Trophoblast cell (in vitro differentiated cells and primary cell): ENCODE results near the gene FANCB.

Source experiments
- DNase-seq, 2 donors: peaks; one replicate each; pipeline ENCODE4 v3.0.0-alpha.2; 2016
- H2AFZ ChIP-seq: 2 replicates; pipeline ENCODE4 v1.6.1; 2013; ENCODE audit warnings: low read length, moderate library complexity, mild to moderate bottlenecking; ENCODE audit not compliant: insufficient read depth, poor library complexity
- H2AK5ac ChIP-seq: 2 replicates; pipeline ENCODE4 v1.6.1; 2013; ENCODE audit warnings: mild to moderate bottlenecking, low read length
- H2BK120ac ChIP-seq: 2 replicates; pipeline ENCODE4 v1.6.1; 2013; ENCODE audit warnings: low read length, mild to moderate bottlenecking, moderate library complexity; ENCODE audit not compliant: insufficient read depth, poor library complexity
- H2BK12ac ChIP-seq: 2 replicates; pipeline ENCODE4 v1.6.1; 2013; ENCODE audit warnings: mild to moderate bottlenecking, low read length, moderate library complexity
- H2BK5ac ChIP-seq: 2 replicates; pipeline ENCODE4 v1.6.1; 2013; ENCODE audit warnings: low read length, low read depth, moderate library complexity, mild to moderate bottlenecking; ENCODE audit not compliant: poor library complexity
- H3K14ac ChIP-seq: 2 replicates; pipeline ENCODE4 v1.6.1; 2013; ENCODE audit warnings: mild to moderate bottlenecking, low read length
- H3K18ac ChIP-seq: 2 replicates; pipeline ENCODE4 v1.6.1; 2013; ENCODE audit warnings: mild to moderate bottlenecking, low read length
- H3K23ac ChIP-seq: 2 replicates; pipeline ENCODE4 v1.6.1; 2013; ENCODE audit warnings: low read length
- H3K27ac ChIP-seq: 2 replicates; pipeline ENCODE4 v1.5.1; 2013; ENCODE audit warnings: low read depth, mild to moderate bottlenecking, inconsistent platforms, low read length, moderate library complexity
- H3K27me3 ChIP-seq: 2 replicates; pipeline ENCODE4 v1.6.1; 2013; ENCODE audit warnings: inconsistent platforms, mild to moderate bottlenecking, low read length, moderate library complexity; ENCODE audit not compliant: insufficient read depth
- H3K36me3 ChIP-seq, 2 experiments: 1 replicate in 1 of 2; 2 replicates in 1 of 2; pipeline ENCODE4 v1.6.1; 2013; ENCODE audit warnings: low read length in 2 of 2, mild to moderate bottlenecking in 2 of 2, moderate library complexity in 1 of 2; ENCODE audit not compliant: insufficient read depth in 2 of 2, control insufficient read depth in 1 of 2
- H3K4ac ChIP-seq: 2 replicates; pipeline ENCODE4 v1.6.1; 2013; ENCODE audit warnings: low read depth, mild to moderate bottlenecking, low read length, moderate library complexity
- H3K4me1 ChIP-seq, 2 experiments: 1 replicate in 1 of 2; 2 replicates in 1 of 2; pipeline ENCODE4 v1.6.1; 2013; ENCODE audit warnings: low read length in 2 of 2, mild to moderate bottlenecking in 2 of 2, moderate library complexity in 1 of 2; ENCODE audit not compliant: insufficient read depth in 2 of 2, control insufficient read depth in 1 of 2
- H3K4me2 ChIP-seq: 2 replicates; pipeline ENCODE4 v1.6.1; 2013; ENCODE audit warnings: inconsistent platforms, mild to moderate bottlenecking, low read length, moderate library complexity
- H3K4me3 ChIP-seq: 2 replicates; pipeline ENCODE4 v1.5.1; 2013; ENCODE audit warnings: mild to moderate bottlenecking, low read depth, low read length, inconsistent platforms
- H3K79me1 ChIP-seq: one replicate; pipeline ENCODE4 v1.6.1; 2013; ENCODE audit warnings: low read length
- H3K79me2 ChIP-seq: 2 replicates; pipeline ENCODE4 v1.6.1; 2013; ENCODE audit warnings: low read length, mild to moderate bottlenecking; ENCODE audit not compliant: control insufficient read depth, insufficient read depth, poor library complexity
- H3K9ac ChIP-seq: 2 replicates; pipeline ENCODE4 v1.6.1; 2013; ENCODE audit warnings: mild to moderate bottlenecking, low read length
- H3K9me3 ChIP-seq: 2 replicates; pipeline ENCODE4 v1.6.1; 2013; ENCODE audit warnings: low read depth, mild to moderate bottlenecking, control low read depth, inconsistent platforms, low read length; ENCODE audit not compliant: insufficient read depth
- H4K12ac ChIP-seq: 2 replicates; pipeline ENCODE4 v1.6.1; 2013; ENCODE audit warnings: low read depth, mild to moderate bottlenecking, low read length, moderate library complexity
- H4K8ac ChIP-seq: 2 replicates; pipeline ENCODE4 v1.6.1; 2013; ENCODE audit warnings: low read depth, mild to moderate bottlenecking, low read length, moderate library complexity
- H4K91ac ChIP-seq: one replicate; pipeline ENCODE4 v1.6.1; 2013; ENCODE audit warnings: low read depth, mild to moderate bottlenecking, low read length, moderate library complexity
- WGBS: extraction: QIAGEN DNeasy Blood & Tissue Kit; methylation state at CpG from one replicate; pipeline ENCODE4 v1.1.7; 2013; ENCODE audit warnings: missing lambda C conversion rate; ENCODE audit not compliant: insufficient read length, insufficient coverage; ENCODE audit errors: extremely low coverage; 5-methylcytosine and 5-hydroxymethylcytosine counted together

FANCB gene

GRCh38 chrX:14851526-14851925, 21.3 kb downstream of the FANCB start:
- no peak overlapping the region for H3K14ac ChIP-seq
- H2BK120ac ChIP-seq, result no peak overlapping the region
- H3K18ac ChIP-seq, result no peak overlapping the region
- no peak overlapping the region for H2BK12ac ChIP-seq
- H3K4me2 ChIP-seq, result no peak overlapping the region
- no peaks in the 10 kb centered on the region for H3K36me3 ChIP-seq
- no peak overlapping the region for H4K12ac ChIP-seq
- H4K91ac ChIP-seq, result no peak overlapping the region
- H2AK5ac ChIP-seq, result no peak overlapping the region
- no peak overlapping the region for H2AFZ ChIP-seq
- DNase-seq, result no peak
- H3K4me3 ChIP-seq, result no peak overlapping the region
- no peak overlapping the region for H3K23ac ChIP-seq
- no peak overlapping the region for H3K9ac ChIP-seq
- H4K8ac ChIP-seq, result no peak overlapping the region
- H3K27me3 ChIP-seq, result no peaks in the 10 kb centered on the region
- H3K79me1 ChIP-seq, result no peaks in the 10 kb centered on the region
- H3K9me3 ChIP-seq, result no peaks in the 10 kb centered on the region
- no CpG with 5 or more reads among the region's 3 CpGs for WGBS
- H3K79me2 ChIP-seq, result no peaks in the 10 kb centered on the region
- no peak overlapping the region for H3K4ac ChIP-seq
- no peak overlapping the region for H2BK5ac ChIP-seq
- H3K27ac ChIP-seq, result no peak overlapping the region
- no peaks in the 10 kb centered on the region for H3K4me1 ChIP-seq

GRCh38 chrX:14843666-14844065, 29.2 kb downstream of the FANCB start:
- Histone ChIP-seq H3K9ac (no peak overlapping the region), H3K4me2 (no peak overlapping the region), H3K4me3 (no peak overlapping the region), H4K8ac (no peak overlapping the region), H3K18ac (no peak overlapping the region), H3K4me1 (peaks cover 0 to 2% of the 10 kb centered on the region in 2 experiments), H3K79me1 (no peaks in the 10 kb centered on the region), H3K79me2 (no peaks in the 10 kb centered on the region), H2AK5ac (no peak overlapping the region), H2AFZ (no peak overlapping the region), H3K14ac (no peak overlapping the region), H3K4ac (no peak overlapping the region), H4K91ac (no peak overlapping the region), H3K27ac (no peak overlapping the region), H4K12ac (no peak overlapping the region), H2BK5ac (no peak overlapping the region), H3K9me3 (no peaks in the 10 kb centered on the region), H2BK12ac (no peak overlapping the region), H2BK120ac (no peak overlapping the region), H3K36me3 (no peaks in the 10 kb centered on the region), H3K23ac (no peak overlapping the region), H3K27me3 (no peaks in the 10 kb centered on the region)
- DNase-seq, result no peak
- WGBS, result no CpG with 5 or more reads among the region's 4 CpGs

GRCh38 chrX:14837155-14837554, 35.7 kb downstream of the FANCB start:
- H3K27me3 ChIP-seq, result no peaks in the 10 kb centered on the region
- no peak for DNase-seq
- no peak overlapping the region for H3K4me3 ChIP-seq
- H3K23ac ChIP-seq, result no peak overlapping the region
- H2AFZ ChIP-seq, result no peak overlapping the region
- H4K8ac ChIP-seq, result no peak overlapping the region
- no peak overlapping the region for H3K18ac ChIP-seq
- no peak overlapping the region for H3K9ac ChIP-seq
- no peak overlapping the region for H3K14ac ChIP-seq
- H3K79me1 ChIP-seq, result no peaks in the 10 kb centered on the region
- no peak overlapping the region for H2BK5ac ChIP-seq
- no CpG with 5 or more reads among the region's 2 CpGs for WGBS
- H3K4me2 ChIP-seq, result no peak overlapping the region
- H2BK12ac ChIP-seq, result no peak overlapping the region
- no peak overlapping the region for H4K91ac ChIP-seq
- H3K4me1 ChIP-seq, result peaks cover 0 to 4% of the 10 kb centered on the region in 2 experiments
- no peak overlapping the region for H4K12ac ChIP-seq
- H2BK120ac ChIP-seq, result no peak overlapping the region
- H3K36me3 ChIP-seq, result no peaks in the 10 kb centered on the region
- H3K4ac ChIP-seq, result no peak overlapping the region
- H3K79me2 ChIP-seq, result no peaks in the 10 kb centered on the region
- H3K27ac ChIP-seq, result no peak overlapping the region
- H2AK5ac ChIP-seq, result no peak overlapping the region
- no peaks in the 10 kb centered on the region for H3K9me3 ChIP-seq

- no peak overlapping the region for H3K18ac ChIP-seq
Observed at GRCh38 chrX:14832586-14832985, 40.3 kb downstream of the FANCB start.

More at GRCh38 chrX:14832586-14832985, 40.3 kb downstream of the FANCB start:
- Histone ChIP-seq H2BK5ac (no peak overlapping the region), H3K9ac (no peak overlapping the region), H3K79me1 (no peaks in the 10 kb centered on the region), H3K27me3 (no peaks in the 10 kb centered on the region), H3K36me3 (no peaks in the 10 kb centered on the region), H2AFZ (no peak overlapping the region), H3K9me3 (no peaks in the 10 kb centered on the region), H2BK120ac (no peak overlapping the region), H3K27ac (no peak overlapping the region), H3K4me2 (no peak overlapping the region), H4K91ac (no peak overlapping the region), H3K79me2 (no peaks in the 10 kb centered on the region), H2BK12ac (no peak overlapping the region), H3K4ac (no peak overlapping the region), H2AK5ac (no peak overlapping the region), H3K4me3 (no peak overlapping the region), H3K14ac (no peak overlapping the region), H4K8ac (no peak overlapping the region), H3K23ac (no peak overlapping the region), H3K4me1 (peaks cover 0 to 5% of the 10 kb centered on the region in 2 experiments), H4K12ac (no peak overlapping the region)
- no peak for DNase-seq
